SJCRH30 (cell line): ENCODE data around the gene OR14A2. TPM values are rescaled to one million over a fixed set of nuclear protein-coding genes. Genes with fewer than 3 reads are reported as not detected.
A peak's percentile ranks its signal among the peaks of the same experiment; 100 is the strongest.
"Not testable (repeated sequence)": the region's sequence is repeated elsewhere in the genome, so short reads cannot be mapped to it uniquely, and the experiment has no call there.

Source experiments
- DNase-seq, 2 experiments: peaks; one replicate each; pipeline ENCODE4 v3.0.0-alpha.2; 2015 to 2020
- H3K27ac ChIP-seq: fragments of 250-450 bp; sonication (Bioruptor Pico); 2 replicates; pipeline ENCODE4 v1.5.1; 2020; ENCODE audit warnings: mild to moderate bottlenecking, moderate library complexity
- H3K27me3 ChIP-seq: fragments of 250-450 bp; sonication (Bioruptor Pico); 2 replicates; pipeline ENCODE4 v1.5.1; 2020; ENCODE audit warnings: mild to moderate bottlenecking, moderate library complexity
- H3K36me3 ChIP-seq: fragments of 250-450 bp; sonication (Bioruptor Pico); 2 replicates; pipeline ENCODE4 v1.5.1; 2020; ENCODE audit warnings: mild to moderate bottlenecking, moderate library complexity
- H3K4me1 ChIP-seq: fragments of 250-450 bp; sonication (Bioruptor Pico); 2 replicates; pipeline ENCODE4 v1.5.1; 2020; ENCODE audit warnings: mild to moderate bottlenecking, moderate library complexity
- H3K4me3 ChIP-seq: fragments of 250-450 bp; sonication (Bioruptor Pico); 2 replicates; pipeline ENCODE4 v1.5.1; 2020; ENCODE audit warnings: mild to moderate bottlenecking, moderate library complexity
- H3K9me3 ChIP-seq: fragments of 250-450 bp; sonication (Bioruptor Pico); replicated peaks from 2 replicates; pipeline ENCODE4 v1.5.1; 2020; ENCODE audit warnings: mild to moderate bottlenecking, moderate library complexity
- total RNA-seq: library from RNA; depleted of rRNA; stranded (reverse); fragments of >200 nt; shearing (Covaris generic); gene quantifications from 2 replicates; pipeline ENCODE4 v1.2.3, GENCODE V29; 2014; rRNA removed

OR14A2 gene
- not detected in 2 replicates for total RNA-seq

DNA sequence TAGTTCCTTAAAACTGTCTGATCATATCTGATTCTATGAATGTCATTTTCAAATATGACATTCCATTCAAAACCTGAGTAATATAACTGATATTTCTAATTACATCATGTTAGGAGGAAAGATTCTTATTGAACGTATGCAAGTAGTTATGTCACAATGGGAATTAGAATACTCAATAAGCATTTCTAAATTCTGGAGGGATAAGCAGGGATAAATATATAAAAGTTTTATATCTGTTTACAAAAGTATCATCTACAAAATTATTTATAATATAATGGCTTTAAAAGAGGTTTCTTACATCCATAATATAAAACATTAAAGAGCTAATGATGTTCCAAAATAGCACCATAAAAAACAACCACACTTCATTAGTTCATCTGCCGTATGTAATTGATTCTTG, at the start of gene OR14A2:
TSS of gene OR14A2 (minus strand) at position 101 of the 400 bp plus-strand sequence.
- H3K27me3 ChIP-seq, result no peaks in the 10 kb centered on the region
- H3K4me3 ChIP-seq, result no peak within 1 kb of the TSS
- peaks cover 17% of the 10 kb centered on the region for H3K4me1 ChIP-seq
- DNase-seq, result no peak
- no peaks in the 10 kb centered on the region for H3K36me3 ChIP-seq
- H3K27ac ChIP-seq, result peak within 1 kb of the TSS; percentile 95
- no peaks in the 10 kb centered on the region; the same call in 1 of the 2 replicates for H3K9me3 ChIP-seq

- Histone ChIP-seq H3K27ac (no peak overlapping the region), H3K4me3 (no peak overlapping the region), H3K36me3 (no peaks in the 10 kb centered on the region), H3K27me3 (no peaks in the 10 kb centered on the region), H3K4me1 (no peaks in the 10 kb centered on the region), H3K9me3 (no peaks in the 10 kb centered on the region)
- no peak for DNase-seq
These were observed 49.6 kb upstream of the OR14A2 start for GRCh38 chr1:247797518-247797917.

DNA sequence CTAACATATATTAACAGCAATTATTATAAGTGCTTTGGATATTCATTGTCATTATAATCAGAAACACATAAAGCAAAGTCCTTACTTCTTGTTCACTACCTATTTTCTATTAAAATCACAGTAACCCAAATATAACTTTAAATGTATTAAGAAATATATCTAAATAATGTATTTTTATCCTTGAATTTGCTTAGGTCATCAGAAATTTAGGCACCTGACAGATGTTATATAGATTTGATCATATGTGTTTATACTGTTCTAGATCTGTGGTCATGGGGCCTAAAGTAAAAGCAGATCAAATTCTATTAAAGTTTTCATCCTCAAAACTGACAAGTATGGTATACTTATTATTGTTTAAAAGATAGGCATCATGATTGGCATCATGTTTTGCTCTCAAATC, 21.7 kb upstream of the OR14A2 start:
- no peaks in the 10 kb centered on the region for H3K36me3 ChIP-seq
- H3K4me3 ChIP-seq, result no peak overlapping the region
- H3K27me3 ChIP-seq, result no peaks in the 10 kb centered on the region
- DNase-seq, result no peak
- no peak overlapping the region for H3K27ac ChIP-seq
- H3K9me3 ChIP-seq, result no peaks in the 10 kb centered on the region
- peaks cover 5% of the 10 kb centered on the region; the same call in 1 of the 2 replicates for H3K4me1 ChIP-seq

DNA sequence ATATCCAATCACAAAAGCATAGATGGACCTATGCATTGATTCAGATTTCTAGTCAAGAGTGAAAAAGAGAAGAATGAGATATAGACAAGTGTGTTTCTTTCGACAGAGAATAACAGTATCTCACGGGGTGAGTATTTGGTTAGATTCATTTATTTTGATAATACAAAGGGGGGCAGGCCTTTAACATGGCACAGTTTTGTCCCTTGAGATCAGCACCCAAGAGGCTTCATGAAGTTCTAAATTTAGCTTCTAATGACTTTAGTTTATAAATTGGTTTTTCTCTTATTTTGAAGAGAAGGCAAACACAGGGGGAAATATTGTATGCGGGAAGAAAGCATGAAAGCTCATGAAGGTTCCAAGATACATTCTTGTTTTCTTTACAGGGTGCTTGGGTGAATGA, 12.5 kb upstream of the OR14A2 start, which contains the start of gene OR1C1:
TSS of gene OR1C1 (minus strand) at position 101 of the 400 bp plus-strand sequence. CDS start 2,150 bp downstream, outside the sequence.
- Histone ChIP-seq H3K27ac (no peak within 1 kb of the TSS), H3K27me3 (no peaks in the 10 kb centered on the region), H3K9me3 (no peaks in the 10 kb centered on the region), H3K36me3 (no peaks in the 10 kb centered on the region), H3K4me3 (no peak within 1 kb of the TSS), H3K4me1 (no peaks in the 10 kb centered on the region; the same call in 1 of the 2 replicates)
- DNase-seq, result no peak

- H3K27me3 ChIP-seq, DNase-seq: not testable (repeated sequence)
These were observed 6.4 kb upstream of the OR14A2 start for GRCh38 chr1:247754311-247754710.

GRCh38 chr1:247749870-247750269, 1.9 kb upstream of the OR14A2 start:
- Histone ChIP-seq H3K27me3 (no peaks in the 10 kb centered on the region), H3K36me3 (no peaks in the 10 kb centered on the region), H3K9me3 (no peaks in the 10 kb centered on the region; the same call in 1 of the 2 replicates), H3K4me1 (peaks cover 17% of the 10 kb centered on the region), H3K27ac (no peak overlapping the region), H3K4me3 (no peak overlapping the region)
- DNase-seq, result no peak

More at GRCh38 chr1:247754311-247754710, 6.4 kb upstream of the OR14A2 start:
- H3K4me1 ChIP-seq, H3K4me3 ChIP-seq, H3K9me3 ChIP-seq, H3K27ac ChIP-seq, H3K36me3 ChIP-seq: not testable (repeated sequence)

- no peaks in the 10 kb centered on the region for H3K36me3 ChIP-seq
- no peaks in the 10 kb centered on the region; the same call in 1 of the 2 replicates for H3K9me3 ChIP-seq
- DNase-seq, result no peak
- peaks cover 18% of the 10 kb centered on the region for H3K4me1 ChIP-seq
- H3K27me3 ChIP-seq, result no peaks in the 10 kb centered on the region
- H3K4me3 ChIP-seq, result no peak overlapping the region
- peak overlapping the region; percentile 95; the same call in 1 of the 2 replicates for H3K27ac ChIP-seq
These were observed 325 bp downstream of the OR14A2 start for GRCh38 chr1:247747616-247748015.

DNA sequence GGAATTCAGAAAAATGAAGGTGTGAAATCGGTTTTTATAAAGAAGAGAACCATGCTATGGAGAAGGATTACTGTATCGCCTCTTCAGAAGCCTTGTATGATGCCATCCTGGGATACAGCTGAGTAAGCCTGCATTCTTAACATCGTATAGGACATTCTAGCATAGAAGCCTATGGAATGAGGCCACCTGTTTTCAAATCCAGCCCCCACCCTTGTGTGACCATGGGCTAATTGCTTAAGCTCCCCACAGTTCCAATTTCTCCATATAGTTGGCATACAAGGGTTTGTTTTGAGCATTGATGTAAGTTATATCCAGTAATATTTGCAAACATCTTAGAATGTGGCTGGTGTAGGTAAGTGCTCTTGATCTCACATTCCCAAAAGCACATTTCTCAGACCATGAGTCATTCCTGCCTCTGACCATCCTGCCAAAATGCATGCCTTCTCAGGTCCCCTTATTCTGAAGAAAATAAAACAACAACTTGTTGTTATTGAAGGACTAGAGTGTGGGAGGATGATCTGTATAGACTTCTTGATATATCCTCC, 1.5 kb downstream of the OR14A2 start:
- Histone ChIP-seq H3K9me3 (no peaks in the 10 kb centered on the region; the same call in 1 of the 2 replicates), H3K27me3 (no peaks in the 10 kb centered on the region), H3K36me3 (no peaks in the 10 kb centered on the region), H3K27ac (peak overlapping the region; percentile 95), H3K4me1 (peaks cover 25% of the 10 kb centered on the region), H3K4me3 (peak overlapping the region; percentile 37)
- peak; percentile 75 to 77 for DNase-seq

GRCh38 chr1:247742215-247742760, 5.7 kb downstream of the OR14A2 start:
- Histone ChIP-seq H3K4me1 (peaks cover 31% of the 10 kb centered on the region), H3K27ac (peak overlapping the region; percentile 51; the same call in 1 of the 2 replicates)
- not testable (repeated sequence) for H3K9me3 ChIP-seq, DNase-seq, H3K27me3 ChIP-seq, H3K36me3 ChIP-seq, H3K4me3 ChIP-seq

GRCh38 chr1:247741756-247742155, 6.2 kb downstream of the OR14A2 start:
- H3K4me3 ChIP-seq, result no peak overlapping the region
- H3K36me3 ChIP-seq, result no peaks in the 10 kb centered on the region
- H3K4me1 ChIP-seq, result peaks cover 27% of the 10 kb centered on the region
- no peak for DNase-seq
- H3K27me3 ChIP-seq, result no peaks in the 10 kb centered on the region
- H3K9me3 ChIP-seq, result no peaks in the 10 kb centered on the region
- H3K27ac ChIP-seq, result peak overlapping the region; percentile 38; the same call in 1 of the 2 replicates

GRCh38 chr1:247740721-247741120, 7.2 kb downstream of the OR14A2 start:
- H3K27me3 ChIP-seq, result no peaks in the 10 kb centered on the region
- H3K27ac ChIP-seq, result peak overlapping the region; percentile 38; the same call in 1 of the 2 replicates
- DNase-seq, result peak in 1 of 2 experiments; percentile 23
- no peak overlapping the region for H3K4me3 ChIP-seq
- H3K4me1 ChIP-seq, result peaks cover 17% of the 10 kb centered on the region
- H3K9me3 ChIP-seq, result no peaks in the 10 kb centered on the region
- no peaks in the 10 kb centered on the region for H3K36me3 ChIP-seq

GRCh38 chr1:247738315-247738714, 9.6 kb downstream of the OR14A2 start, which contains the start of gene OR14K1:
TSS of gene OR14K1 (plus strand) at chr1:247738615. CDS start at chr1:247738615, 0 bp downstream.
- no peak within 1 kb of the TSS for H3K27ac ChIP-seq
- DNase-seq, result no peak
- H3K36me3 ChIP-seq, result no peaks in the 10 kb centered on the region
- no peaks in the 10 kb centered on the region for H3K9me3 ChIP-seq
- H3K4me3 ChIP-seq, result no peak within 1 kb of the TSS
- H3K27me3 ChIP-seq, result no peaks in the 10 kb centered on the region
- H3K4me1 ChIP-seq, result peaks cover 14% of the 10 kb centered on the region

DNA sequence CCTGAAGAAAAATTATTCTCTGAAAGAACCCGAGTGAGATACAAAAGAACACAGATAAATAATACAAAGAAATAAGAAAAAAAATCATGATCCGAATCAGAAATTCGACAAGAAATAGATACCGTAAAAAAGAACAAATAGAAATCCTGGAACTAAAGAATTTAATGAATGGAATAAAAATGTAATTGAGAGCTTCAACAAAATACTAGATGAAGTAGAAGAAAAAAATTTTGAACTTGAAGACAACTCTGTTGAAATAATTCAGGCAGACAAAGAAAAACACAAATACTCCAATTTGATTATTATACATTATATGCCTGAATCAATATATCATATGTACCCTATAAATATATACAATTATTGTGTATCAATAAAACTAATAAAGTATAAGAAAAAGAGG, 26.7 kb downstream of the OR14A2 start:
- H3K27ac ChIP-seq, result no peak overlapping the region
- H3K27me3 ChIP-seq, result no peaks in the 10 kb centered on the region
- no peaks in the 10 kb centered on the region for H3K4me1 ChIP-seq
- no peaks in the 10 kb centered on the region for H3K9me3 ChIP-seq
- no peaks in the 10 kb centered on the region for H3K36me3 ChIP-seq
- DNase-seq, result no peak
- H3K4me3 ChIP-seq, result no peak overlapping the region

- no peaks in the 10 kb centered on the region for H3K9me3 ChIP-seq
These were observed 31.4 kb downstream of the OR14A2 start, which contains the start of gene OR6F1 for GRCh38 chr1:247716546-247716945. TSS of gene OR6F1 (minus strand) at chr1:247716646. CDS start at chr1:247712755, 3,891 bp downstream.

GRCh38 chr1:247713753-247714152, 34.2 kb downstream of the OR14A2 start:
- no peaks in the 10 kb centered on the region for H3K27me3 ChIP-seq
- H3K27ac ChIP-seq, result no peak overlapping the region
- H3K36me3 ChIP-seq, result no peaks in the 10 kb centered on the region
- H3K9me3 ChIP-seq, result no peaks in the 10 kb centered on the region
- no peak for DNase-seq
- H3K4me1 ChIP-seq, result no peaks in the 10 kb centered on the region
- H3K4me3 ChIP-seq, result no peak overlapping the region

More at GRCh38 chr1:247716546-247716945, 31.4 kb downstream of the OR14A2 start, which contains the start of gene OR6F1:
- no peaks in the 10 kb centered on the region for H3K27me3 ChIP-seq
- H3K4me1 ChIP-seq, result no peaks in the 10 kb centered on the region
- H3K4me3 ChIP-seq, result no peak within 1 kb of the TSS
- no peak for DNase-seq
- H3K27ac ChIP-seq, result no peak within 1 kb of the TSS
- H3K36me3 ChIP-seq, result no peaks in the 10 kb centered on the region
